ENCODE measurements around the gene TP53. TPM values are rescaled to one million over a fixed set of nuclear protein-coding genes. Genes with fewer than 3 reads are reported as not detected.
"Not testable (repeated sequence)": the region's sequence is repeated elsewhere in the genome, so short reads cannot be mapped to it uniquely, and the experiment has no call there.

Gene TP53
- polyA plus RNA-seq, 1 donor (not counting 4 experiments of a cell fraction or from before 2014, with no cell fraction given) = 22.0 TPM

GRCh38 chr17:7626956-7627249 is 60.4 kb downstream of the TP53 start:
- no peak for DNase-seq (ENCODE audit: low read depth, low spot score)
- FAIRE-seq = no peak

DNA sequence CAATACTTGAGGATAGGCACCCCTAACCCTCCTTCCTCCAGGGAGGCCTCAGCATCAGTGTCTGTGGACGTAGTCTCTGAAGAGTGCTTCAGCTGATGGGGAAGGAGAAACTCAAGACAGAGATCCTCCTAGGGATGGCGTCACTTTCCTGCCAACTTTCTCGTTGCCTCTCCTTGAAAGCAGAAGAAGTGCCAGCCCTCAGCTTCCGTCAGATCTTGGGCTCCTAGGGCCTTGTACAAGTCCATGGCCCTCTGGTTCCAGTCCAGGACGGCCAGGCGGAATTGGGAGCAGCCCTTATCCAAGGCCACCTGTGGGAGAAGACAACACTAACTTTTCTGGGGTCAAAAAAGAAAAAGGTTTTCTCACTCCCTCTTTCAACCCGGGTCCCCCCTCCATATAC is 61.0 kb downstream of the TP53 start:
- peaks cover 3% of the 10 kb centered on the region for H3K4me1 ChIP-seq (ENCODE audit: control insufficient read depth, extremely low read depth, insufficient read depth, low read length)
- H3K9ac ChIP-seq (ENCODE audit: control insufficient read depth, extremely low read depth, insufficient read depth, low read length) = no peak overlapping the region
- dilution Hi-C loops (cut with MboI; ENCODE audit: extremely low pct_ligation_motif_present, low sequenced_read_pairs) = no loop called here
- TF ChIP-seq EZH2 (IDR thresholded peaks at IDR 0.05; ENCODE audit: low read length) = no peak
- TF ChIP-seq, protein P1, sequence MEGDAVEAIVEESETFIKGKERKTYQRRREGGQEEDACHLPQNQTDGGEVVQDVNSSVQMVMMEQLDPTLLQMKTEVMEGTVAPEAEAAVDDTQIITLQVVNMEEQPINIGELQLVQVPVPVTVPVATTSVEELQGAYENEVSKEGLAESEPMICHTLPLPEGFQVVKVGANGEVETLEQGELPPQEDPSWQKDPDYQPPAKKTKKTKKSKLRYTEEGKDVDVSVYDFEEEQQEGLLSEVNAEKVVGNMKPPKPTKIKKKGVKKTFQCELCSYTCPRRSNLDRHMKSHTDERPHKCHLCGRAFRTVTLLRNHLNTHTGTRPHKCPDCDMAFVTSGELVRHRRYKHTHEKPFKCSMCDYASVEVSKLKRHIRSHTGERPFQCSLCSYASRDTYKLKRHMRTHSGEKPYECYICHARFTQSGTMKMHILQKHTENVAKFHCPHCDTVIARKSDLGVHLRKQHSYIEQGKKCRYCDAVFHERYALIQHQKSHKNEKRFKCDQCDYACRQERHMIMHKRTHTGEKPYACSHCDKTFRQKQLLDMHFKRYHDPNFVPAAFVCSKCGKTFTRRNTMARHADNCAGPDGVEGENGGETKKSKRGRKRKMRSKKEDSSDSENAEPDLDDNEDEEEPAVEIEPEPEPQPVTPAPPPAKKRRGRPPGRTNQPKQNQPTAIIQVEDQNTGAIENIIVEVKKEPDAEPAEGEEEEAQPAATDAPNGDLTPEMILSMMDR (optimal IDR thresholded peaks at IDR 0.05 in 1 of 3, IDR thresholded peaks at IDR 0.05 in 1 of 3, conservative IDR thresholded peaks at IDR 0.05 in 1 of 3; ENCODE audit: extremely low read depth in 1 of 3, insufficient read depth in 2 of 3, low read length in 3 of 3) = no peak
- H4K20me1 ChIP-seq (ENCODE audit: control insufficient read depth, extremely low read depth, insufficient read depth, low read length) = no peaks in the 10 kb centered on the region
- no peak overlapping the region for H3K4me3 ChIP-seq (ENCODE audit: control insufficient read depth in 2 of 3, extremely low read depth in 1 of 3, insufficient read depth in 2 of 3, low read depth in 1 of 3, low read length in 3 of 3)
- peak overlapping the region; percentile 97 for H3K4me2 ChIP-seq (ENCODE audit: control insufficient read depth, extremely low read depth, insufficient read depth, low read depth, low read length)
- FAIRE-seq = no peak
- no peak overlapping the region for H2AFZ ChIP-seq (ENCODE audit: control insufficient read depth, low read length)
- no peaks in the 10 kb centered on the region for H3K36me3 ChIP-seq (ENCODE audit: control insufficient read depth in 2 of 2, extremely low read depth in 1 of 2, insufficient read depth in 2 of 2, low read length in 2 of 2)
- peaks cover 2% of the 10 kb centered on the region for H3K79me2 ChIP-seq (ENCODE audit: control insufficient read depth, insufficient read depth, low read length)
- H3K9me1 ChIP-seq (ENCODE audit: control insufficient read depth, extremely low read depth, insufficient read depth, low read length) = no peaks in the 10 kb centered on the region
- DNase-seq (ENCODE audit: low read depth, low spot score) = no peak
- H3K9me3 ChIP-seq (ENCODE audit: control insufficient read depth, low read depth, low read length) = no peaks in the 10 kb centered on the region
- H3K27ac ChIP-seq (ENCODE audit: control insufficient read depth, insufficient read depth, low read length) = no peak overlapping the region
- H3K27me3 ChIP-seq (ENCODE audit: control insufficient read depth, extremely low read depth, insufficient read depth, low read length) = no peaks in the 10 kb centered on the region

More at GRCh38 chr17:7626956-7627249, 60.4 kb downstream of the TP53 start:
- Histone ChIP-seq H3K4me3 (ENCODE audit: control insufficient read depth in 2 of 3, extremely low read depth in 1 of 3, insufficient read depth in 2 of 3, low read depth in 1 of 3, low read length in 3 of 3) (peak overlapping the region; percentile 79 to 98 (median 83)), H3K4me1 (ENCODE audit: control insufficient read depth, extremely low read depth, insufficient read depth, low read length) (peaks cover 3% of the 10 kb centered on the region), H3K36me3 (ENCODE audit: control insufficient read depth in 2 of 2, extremely low read depth in 1 of 2, insufficient read depth in 2 of 2, low read length in 2 of 2) (no peaks in the 10 kb centered on the region), H3K27ac (ENCODE audit: control insufficient read depth, insufficient read depth, low read length) (peak overlapping the region; percentile 70), H3K9ac (ENCODE audit: control insufficient read depth, extremely low read depth, insufficient read depth, low read length) (peak overlapping the region; percentile 84), H3K79me2 (ENCODE audit: control insufficient read depth, insufficient read depth, low read length) (peaks cover 2% of the 10 kb centered on the region), H3K9me1 (ENCODE audit: control insufficient read depth, extremely low read depth, insufficient read depth, low read length) (no peaks in the 10 kb centered on the region), H3K9me3 (ENCODE audit: control insufficient read depth, low read depth, low read length) (no peaks in the 10 kb centered on the region), H3K27me3 (ENCODE audit: control insufficient read depth, extremely low read depth, insufficient read depth, low read length) (no peaks in the 10 kb centered on the region), H3K4me2 (ENCODE audit: control insufficient read depth, extremely low read depth, insufficient read depth, low read depth, low read length) (peak overlapping the region; percentile 97), H4K20me1 (ENCODE audit: control insufficient read depth, extremely low read depth, insufficient read depth, low read length) (no peaks in the 10 kb centered on the region), H2AFZ (ENCODE audit: control insufficient read depth, low read length) (peak overlapping the region; percentile 83)
- dilution Hi-C loops (cut with MboI; ENCODE audit: extremely low pct_ligation_motif_present, low sequenced_read_pairs) = no loop called here
- no peak for TF ChIP-seq EZH2 (IDR thresholded peaks at IDR 0.05; ENCODE audit: low read length)
- TF ChIP-seq, protein P1 (optimal IDR thresholded peaks at IDR 0.05 in 1 of 3, IDR thresholded peaks at IDR 0.05 in 1 of 3, conservative IDR thresholded peaks at IDR 0.05 in 1 of 3; ENCODE audit: extremely low read depth in 1 of 3, insufficient read depth in 2 of 3, low read length in 3 of 3) = no peak

DNA sequence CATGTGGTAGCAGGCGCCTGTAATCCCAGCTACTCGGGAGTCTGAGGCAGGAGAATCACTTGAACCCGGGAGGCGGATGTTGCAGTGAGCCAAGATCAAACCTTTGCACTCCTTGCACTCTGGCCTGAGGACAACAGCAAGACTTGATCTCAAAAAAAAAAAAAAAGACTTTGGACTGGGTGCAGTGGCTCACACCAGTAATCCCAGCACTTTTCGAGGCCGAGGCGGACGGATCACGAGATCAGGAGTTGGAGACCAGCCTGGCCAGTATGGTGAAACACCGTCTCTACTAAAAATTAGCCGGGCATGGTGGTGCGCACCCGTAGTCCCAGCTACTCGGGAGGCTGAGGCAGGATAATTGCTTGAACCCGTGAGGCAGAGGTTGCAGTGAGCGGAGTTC is 61.5 kb downstream of the TP53 start:
- H4K20me1 ChIP-seq (ENCODE audit: control insufficient read depth, extremely low read depth, insufficient read depth, low read length); dilution Hi-C loops (cut with MboI; ENCODE audit: extremely low pct_ligation_motif_present, low sequenced_read_pairs); H3K27me3 ChIP-seq (ENCODE audit: control insufficient read depth, extremely low read depth, insufficient read depth, low read length); H3K79me2 ChIP-seq (ENCODE audit: control insufficient read depth, insufficient read depth, low read length); DNase-seq (ENCODE audit: low read depth, low spot score); H3K27ac ChIP-seq (ENCODE audit: control insufficient read depth, insufficient read depth, low read length); H3K9me1 ChIP-seq (ENCODE audit: control insufficient read depth, extremely low read depth, insufficient read depth, low read length); H3K4me2 ChIP-seq (ENCODE audit: control insufficient read depth, extremely low read depth, insufficient read depth, low read depth, low read length); H3K4me1 ChIP-seq (ENCODE audit: control insufficient read depth, extremely low read depth, insufficient read depth, low read length); H3K4me3 ChIP-seq (ENCODE audit: control insufficient read depth in 2 of 3, extremely low read depth in 1 of 3, insufficient read depth in 2 of 3, low read depth in 1 of 3, low read length in 3 of 3); H3K9me3 ChIP-seq (ENCODE audit: control insufficient read depth, low read depth, low read length); FAIRE-seq; H3K36me3 ChIP-seq (ENCODE audit: control insufficient read depth in 2 of 2, extremely low read depth in 1 of 2, insufficient read depth in 2 of 2, low read length in 2 of 2); H3K9ac ChIP-seq (ENCODE audit: control insufficient read depth, extremely low read depth, insufficient read depth, low read length); H2AFZ ChIP-seq (ENCODE audit: control insufficient read depth, low read length): not testable (repeated sequence)
